ENCODE results near the gene RBFA.

DNA sequence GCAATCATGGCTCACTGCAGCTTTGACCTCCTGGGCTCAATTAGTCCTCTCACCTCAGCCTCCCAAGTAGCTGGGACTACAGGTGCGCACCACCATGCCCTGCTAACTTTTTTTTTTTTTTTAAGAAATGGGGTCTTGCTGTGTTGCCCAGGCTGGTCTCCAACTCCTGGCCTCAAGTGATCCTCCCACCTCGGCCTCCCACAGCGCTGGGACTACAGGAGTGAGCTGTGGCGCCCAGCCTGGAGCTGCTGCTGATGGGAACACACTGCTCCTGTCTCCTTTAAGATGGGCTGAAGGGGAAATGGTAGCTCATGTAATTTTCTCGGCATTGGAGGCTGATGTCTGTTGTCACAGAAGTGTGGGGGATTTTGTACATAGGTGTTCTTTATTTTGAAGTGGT lies 39.9 kb downstream of the RBFA start:
- TF ChIP-seq, protein P1, sequence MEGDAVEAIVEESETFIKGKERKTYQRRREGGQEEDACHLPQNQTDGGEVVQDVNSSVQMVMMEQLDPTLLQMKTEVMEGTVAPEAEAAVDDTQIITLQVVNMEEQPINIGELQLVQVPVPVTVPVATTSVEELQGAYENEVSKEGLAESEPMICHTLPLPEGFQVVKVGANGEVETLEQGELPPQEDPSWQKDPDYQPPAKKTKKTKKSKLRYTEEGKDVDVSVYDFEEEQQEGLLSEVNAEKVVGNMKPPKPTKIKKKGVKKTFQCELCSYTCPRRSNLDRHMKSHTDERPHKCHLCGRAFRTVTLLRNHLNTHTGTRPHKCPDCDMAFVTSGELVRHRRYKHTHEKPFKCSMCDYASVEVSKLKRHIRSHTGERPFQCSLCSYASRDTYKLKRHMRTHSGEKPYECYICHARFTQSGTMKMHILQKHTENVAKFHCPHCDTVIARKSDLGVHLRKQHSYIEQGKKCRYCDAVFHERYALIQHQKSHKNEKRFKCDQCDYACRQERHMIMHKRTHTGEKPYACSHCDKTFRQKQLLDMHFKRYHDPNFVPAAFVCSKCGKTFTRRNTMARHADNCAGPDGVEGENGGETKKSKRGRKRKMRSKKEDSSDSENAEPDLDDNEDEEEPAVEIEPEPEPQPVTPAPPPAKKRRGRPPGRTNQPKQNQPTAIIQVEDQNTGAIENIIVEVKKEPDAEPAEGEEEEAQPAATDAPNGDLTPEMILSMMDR (IDR thresholded peaks at IDR 0.05) = no peak
- TF ChIP-seq ZFX (IDR thresholded peaks at IDR 0.05; ENCODE audit: borderline replicate concordance) = no peak

Data from 22Rv1 (cell line).